M059J (cell line): ENCODE data around the gene AHRR. TPM values are rescaled to one million over a fixed set of nuclear protein-coding genes. Genes with fewer than 3 reads are reported as not detected.

Source experiments
- DNase-seq: peaks from one replicate; pipeline ENCODE4 v3.0.0-alpha.2; 2012; ENCODE audit warnings: low read depth
- total RNA-seq: library from RNA; depleted of rRNA; stranded (reverse); fragments of >200 nt; shearing (Covaris generic); gene quantifications from 2 replicates; pipeline ENCODE4 v1.2.3, GENCODE V29; 2014

Gene AHRR
- total RNA-seq, 1 experiment from 2014 or later: 50.6 TPM

- DNase-seq: peak; percentile 93
Measured at GRCh38 chr5:458547-459353, 137.2 kb downstream of the AHRR start.

- no peak for DNase-seq
Measured at GRCh38 chr5:459562-460272, 138.2 kb downstream of the AHRR start.

GRCh38 chr5:460273-460625, 138.7 kb downstream of the AHRR start:
- DNase-seq: no peak

GRCh38 chr5:462051-462481, 140.6 kb downstream of the AHRR start:
- no peak for DNase-seq

DNA sequence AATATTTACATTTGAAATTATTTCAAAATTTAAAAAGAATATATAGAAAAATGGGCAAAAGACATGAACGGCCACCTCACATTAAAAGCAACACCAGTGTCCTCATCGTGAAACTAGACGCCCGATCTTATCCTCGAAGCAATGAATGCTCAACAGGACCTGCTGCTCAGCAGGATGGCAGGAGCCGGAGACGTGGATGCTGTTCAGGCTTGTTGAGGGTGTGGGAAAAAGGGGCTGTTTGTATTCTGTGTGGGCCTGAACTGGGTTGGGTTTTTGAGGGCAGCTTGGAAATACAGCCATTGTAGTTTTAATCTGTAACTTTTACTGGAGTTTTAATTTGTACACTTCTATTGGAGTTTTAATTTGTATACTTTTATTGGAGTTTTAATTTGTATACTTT, 141.8 kb downstream of the AHRR start:
- DNase-seq: no peak

GRCh38 chr5:463952-464351, 142.4 kb downstream of the AHRR start:
- no peak for DNase-seq

DNA sequence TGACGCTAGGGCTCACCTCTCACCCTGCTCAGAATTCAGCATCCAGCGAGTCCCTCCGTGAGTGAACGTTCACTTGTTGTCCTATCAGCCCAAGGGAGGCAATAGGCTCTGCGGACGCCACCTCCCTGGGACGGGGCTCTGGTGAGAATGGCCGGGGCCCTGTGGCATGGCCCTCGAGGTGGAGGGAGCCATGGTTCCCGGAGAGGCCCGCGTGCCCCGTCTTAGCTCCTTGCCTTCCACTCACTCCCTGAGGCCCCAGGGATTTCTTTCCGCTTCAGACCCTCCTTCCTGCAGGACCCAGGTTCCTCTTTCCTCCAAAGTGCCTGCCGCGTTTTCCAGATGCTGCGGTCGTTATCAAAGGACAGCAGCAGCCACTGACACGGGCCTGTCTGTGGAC, 142.9 kb downstream of the AHRR start:
- DNase-seq: no peak

GRCh38 chr5:464843-465590, 143.5 kb downstream of the AHRR start:
- no peak for DNase-seq

GRCh38 chr5:465591-466403, 144.3 kb downstream of the AHRR start:
- DNase-seq: no peak

- DNase-seq: no peak
Measured at GRCh38 chr5:466661-467310, 145.3 kb downstream of the AHRR start.

DNA sequence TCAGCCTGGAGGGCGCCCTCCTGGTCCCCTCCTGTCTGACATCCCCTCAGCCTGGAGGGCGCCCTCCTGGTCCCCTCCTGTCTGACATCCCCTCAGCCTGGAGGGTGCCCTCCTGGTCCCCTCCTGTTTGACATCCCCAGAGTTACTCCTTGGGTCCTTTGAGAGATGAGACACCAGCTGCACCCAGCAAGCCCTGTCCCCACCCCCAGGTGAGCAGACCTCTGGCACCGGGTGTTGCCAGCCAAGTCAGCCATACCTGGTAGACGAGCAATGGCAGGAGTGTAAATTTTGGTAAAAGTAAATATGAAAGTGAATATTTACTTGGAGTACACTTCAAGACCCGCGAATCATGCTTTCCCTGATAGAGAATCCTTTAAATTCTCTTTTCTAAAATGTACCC, 146.9 kb downstream of the AHRR start:
- DNase-seq: no peak

DNA sequence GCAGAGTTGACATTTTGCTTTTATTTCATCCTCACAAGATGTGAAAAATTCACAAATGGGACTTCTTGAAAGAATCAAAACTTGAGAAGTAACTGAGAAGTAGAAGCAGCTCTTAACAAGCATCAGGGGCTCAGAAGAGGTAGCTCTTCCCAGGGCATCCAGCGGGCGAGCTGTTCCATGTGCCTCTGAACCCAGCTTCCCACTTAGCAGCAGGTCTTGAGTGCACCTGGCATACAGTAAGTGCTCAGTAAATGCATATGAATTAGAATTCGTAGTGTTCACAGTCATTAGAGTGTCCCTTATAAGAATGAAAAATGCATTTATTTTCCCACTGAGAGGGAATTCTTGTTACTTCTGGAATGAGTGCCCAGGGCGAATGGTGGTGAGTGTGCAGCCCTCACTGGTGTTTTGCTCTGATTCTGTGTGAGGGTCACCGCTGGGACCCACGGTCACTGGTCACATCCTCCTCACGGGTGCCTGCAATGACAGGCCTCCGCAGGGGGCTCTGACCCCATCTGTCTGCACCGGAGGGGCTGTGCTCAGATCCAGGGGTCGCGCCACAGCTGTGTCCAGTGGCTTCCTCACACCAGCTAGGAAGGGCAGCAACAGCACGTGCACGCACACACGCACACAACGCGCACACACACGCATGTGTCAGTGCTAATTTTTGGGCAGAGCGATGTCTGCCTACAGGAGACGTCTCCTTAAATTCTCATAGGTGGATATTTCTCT, 148.4 kb downstream of the AHRR start:
- no peak for DNase-seq

- DNase-seq: no peak
Measured at GRCh38 chr5:470961-471749, 149.6 kb downstream of the AHRR start.

GRCh38 chr5:471750-472058, 150.2 kb downstream of the AHRR start:
- DNase-seq: no peak

DNA sequence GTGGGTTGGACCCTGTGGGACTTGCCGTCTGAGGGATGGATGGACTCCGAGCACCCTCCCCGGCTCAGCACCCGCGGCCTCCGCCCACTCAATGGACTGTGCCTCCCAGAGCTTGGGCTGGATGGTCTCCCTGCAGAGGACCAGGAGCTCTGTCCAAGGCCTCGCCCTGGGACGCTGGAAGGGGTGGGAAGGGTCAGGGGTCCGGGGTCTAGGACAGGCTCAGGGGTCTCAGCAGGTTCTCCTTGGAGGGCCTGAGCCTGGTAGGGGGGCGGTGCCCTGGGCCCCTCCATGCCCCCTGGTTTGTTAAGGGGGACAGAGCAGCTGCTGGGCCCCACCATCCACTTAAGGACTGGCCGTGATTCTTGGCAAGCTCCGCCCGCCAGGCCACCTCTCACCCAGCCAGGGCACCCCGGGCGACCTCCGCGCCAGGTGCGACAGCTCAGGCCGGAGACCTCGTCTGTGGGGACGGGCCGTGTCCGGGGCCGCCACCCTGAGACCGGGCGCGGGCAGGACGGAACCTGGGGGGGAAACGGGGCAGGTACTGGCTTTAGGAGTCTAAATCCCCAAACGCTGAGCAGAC, 150.7 kb downstream of the AHRR start:
- DNase-seq: no peak

- peak; percentile 72 for DNase-seq
Measured at GRCh38 chr5:472656-473550, 151.4 kb downstream of the AHRR start.

DNA sequence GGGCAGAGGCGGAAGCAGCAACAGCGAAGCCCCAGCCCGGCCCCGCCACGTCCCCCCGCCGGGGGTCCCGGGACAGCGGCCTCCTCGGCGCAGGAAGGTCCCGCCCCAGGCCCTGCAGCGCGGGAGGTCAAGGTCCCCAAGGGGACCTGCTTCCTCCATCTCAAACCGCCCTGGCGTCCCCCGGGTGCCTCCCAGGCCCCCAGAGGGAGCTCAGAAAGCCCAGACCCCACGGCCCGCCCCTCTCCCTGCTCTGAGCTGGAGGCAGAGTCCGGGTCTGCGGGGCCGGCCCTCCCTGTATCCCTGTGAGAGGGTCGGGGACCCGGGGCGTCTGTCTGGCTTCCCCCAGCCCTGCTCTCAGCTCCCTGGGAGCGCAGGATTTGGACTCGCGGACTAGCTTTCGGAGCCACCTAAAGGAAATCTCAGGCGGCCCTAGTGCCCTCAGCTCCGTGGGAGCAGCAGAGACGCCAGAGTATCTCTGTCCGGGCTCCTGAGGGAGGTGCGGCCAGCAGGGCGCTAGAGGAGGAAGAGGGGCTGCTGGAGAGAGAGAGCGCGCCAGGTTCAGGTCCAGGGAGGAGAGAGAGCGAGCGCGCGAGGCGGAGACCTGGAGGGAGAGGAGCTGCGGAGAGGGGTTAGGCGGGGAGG, 152.2 kb downstream of the AHRR start:
- DNase-seq: peak; percentile 55
